GM06990 (cell line): ENCODE results near the gene GUSB.

Experiments
- DNase-seq: peaks from one replicate; pipeline ENCODE4 v3.0.0-alpha.2; 2011; ENCODE audit not compliant: insufficient read length; ENCODE audit errors: extremely low read depth
- H3K27me3 ChIP-seq: replicated peaks from 2 replicates; pipeline ENCODE4 v1.6.0; 2011; ENCODE audit warnings: low read length; ENCODE audit not compliant: control insufficient read depth, insufficient read depth
- H3K36me3 ChIP-seq: 2 replicates; pipeline ENCODE4 v1.5.1; 2011; ENCODE audit warnings: low read length; ENCODE audit not compliant: control insufficient read depth, insufficient read depth
- H3K4me3 ChIP-seq: replicated peaks from 2 replicates; pipeline ENCODE4 v1.5.1; 2011; ENCODE audit warnings: low read depth, mild to moderate bottlenecking, control low read depth, low read length
- TF ChIP-seq, protein P1 (sequence below): IDR thresholded peaks from 2 replicates; pipeline ENCODE4 v1.5.1; 2011; ENCODE audit warnings: low read length, control low read depth, mild to moderate bottlenecking, inconsistent platforms; ENCODE audit not compliant: insufficient read depth, poor library complexity, severe bottlenecking

The GUSB gene

DNA sequence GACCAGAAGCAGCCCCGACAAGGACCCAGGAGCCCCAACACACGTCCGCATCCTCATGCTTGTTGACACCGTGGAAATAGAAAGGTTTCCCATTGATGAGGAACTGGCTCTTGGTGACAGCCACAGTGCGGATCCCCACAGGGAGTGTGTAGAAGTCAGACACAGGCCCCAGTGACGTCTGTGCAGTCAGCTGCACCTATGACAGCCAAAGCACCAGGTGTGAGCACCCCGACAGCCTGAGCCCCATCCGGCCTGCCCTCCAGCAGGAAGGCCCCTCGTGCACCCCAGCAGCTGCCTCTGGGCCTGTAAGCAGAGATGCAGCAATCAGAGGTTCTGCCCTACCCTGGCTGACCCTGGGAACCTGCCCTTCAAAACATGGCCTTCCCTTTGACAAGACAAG lies 7.1 kb downstream of the GUSB start:
- Histone ChIP-seq H3K27me3 (no peaks in the 10 kb centered on the region), H3K4me3 (no peak overlapping the region), H3K36me3 (peaks cover 22% of the 10 kb centered on the region)
- TF ChIP-seq, protein P1, sequence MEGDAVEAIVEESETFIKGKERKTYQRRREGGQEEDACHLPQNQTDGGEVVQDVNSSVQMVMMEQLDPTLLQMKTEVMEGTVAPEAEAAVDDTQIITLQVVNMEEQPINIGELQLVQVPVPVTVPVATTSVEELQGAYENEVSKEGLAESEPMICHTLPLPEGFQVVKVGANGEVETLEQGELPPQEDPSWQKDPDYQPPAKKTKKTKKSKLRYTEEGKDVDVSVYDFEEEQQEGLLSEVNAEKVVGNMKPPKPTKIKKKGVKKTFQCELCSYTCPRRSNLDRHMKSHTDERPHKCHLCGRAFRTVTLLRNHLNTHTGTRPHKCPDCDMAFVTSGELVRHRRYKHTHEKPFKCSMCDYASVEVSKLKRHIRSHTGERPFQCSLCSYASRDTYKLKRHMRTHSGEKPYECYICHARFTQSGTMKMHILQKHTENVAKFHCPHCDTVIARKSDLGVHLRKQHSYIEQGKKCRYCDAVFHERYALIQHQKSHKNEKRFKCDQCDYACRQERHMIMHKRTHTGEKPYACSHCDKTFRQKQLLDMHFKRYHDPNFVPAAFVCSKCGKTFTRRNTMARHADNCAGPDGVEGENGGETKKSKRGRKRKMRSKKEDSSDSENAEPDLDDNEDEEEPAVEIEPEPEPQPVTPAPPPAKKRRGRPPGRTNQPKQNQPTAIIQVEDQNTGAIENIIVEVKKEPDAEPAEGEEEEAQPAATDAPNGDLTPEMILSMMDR, result no peak
- DNase-seq, result no peak

GRCh38 chr7:65974191-65974801 lies 7.7 kb downstream of the GUSB start:
- H3K4me3 ChIP-seq, result no peak overlapping the region
- no peak for DNase-seq
- peaks cover 17% of the 10 kb centered on the region for H3K36me3 ChIP-seq
- TF ChIP-seq, protein P1, result no peak
- H3K27me3 ChIP-seq, result no peaks in the 10 kb centered on the region

DNA sequence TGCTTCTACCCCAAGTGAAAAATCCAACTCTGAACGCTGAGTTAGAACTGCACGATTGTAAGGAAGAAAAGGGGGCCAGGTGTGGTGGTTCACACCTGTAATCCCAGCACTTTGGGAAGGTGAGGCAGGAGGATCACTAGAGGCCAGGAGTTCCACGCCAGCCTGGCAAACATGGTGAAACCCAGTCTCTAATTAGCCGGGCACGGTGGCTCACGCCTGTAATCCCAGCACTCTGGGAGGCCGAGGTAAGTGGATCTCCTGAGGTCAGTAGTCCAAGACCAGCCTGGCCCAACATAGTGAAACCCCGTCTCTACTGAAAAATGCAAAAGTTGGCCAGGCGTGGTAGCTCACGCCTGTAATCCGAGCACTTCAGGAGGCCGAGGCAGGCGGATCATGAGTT lies 9.0 kb downstream of the GUSB start:
- Histone ChIP-seq H3K36me3 (peaks cover 23% of the 10 kb centered on the region), H3K4me3 (no peak overlapping the region), H3K27me3 (no peaks in the 10 kb centered on the region)
- DNase-seq, result no peak
- TF ChIP-seq, protein P1, result no peak

DNA sequence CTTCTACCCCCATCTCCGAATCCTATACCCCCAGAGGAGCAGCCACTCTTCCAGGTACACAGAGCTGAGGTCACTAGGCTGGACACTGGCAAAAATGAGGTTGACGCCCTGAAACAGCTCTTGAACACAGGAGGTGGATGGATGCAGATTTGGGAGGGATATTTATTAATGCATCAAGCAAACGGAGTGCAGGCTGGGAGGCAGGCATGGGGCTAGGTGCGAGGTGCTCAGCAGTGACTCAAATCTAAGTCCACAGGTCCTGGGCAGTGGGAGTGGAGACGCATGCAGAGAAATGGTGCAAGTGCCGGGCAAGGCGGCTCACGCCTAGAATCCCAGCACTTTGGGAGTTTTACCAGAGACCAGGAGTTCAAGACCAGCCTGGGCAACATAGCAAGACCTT lies 11.0 kb downstream of the GUSB start:
- no peak for DNase-seq
- TF ChIP-seq, protein P1, result no peak
- Histone ChIP-seq H3K27me3 (no peaks in the 10 kb centered on the region), H3K4me3 (no peak overlapping the region), H3K36me3 (peaks cover 34% of the 10 kb centered on the region)

GRCh38 chr7:65968256-65969185 lies 13.5 kb downstream of the GUSB start:
- Histone ChIP-seq H3K27me3 (no peaks in the 10 kb centered on the region), H3K36me3 (peaks cover 31% of the 10 kb centered on the region), H3K4me3 (no peak overlapping the region)
- no peak for DNase-seq
- TF ChIP-seq, protein P1, result no peak
